Keratinocyte (primary cell): ENCODE results near the gene HPSE2. TPM values are rescaled to one million over a fixed set of nuclear protein-coding genes. Genes with fewer than 3 reads are reported as not detected.

ENCODE experiments used
- DNase-seq: peaks from one replicate; pipeline ENCODE4 v3.0.0-alpha.2; 2011; ENCODE audit warnings: low read depth, missing footprints, low spot score
- FAIRE-seq: peaks from 2 replicates; lab custom pipeline; 2011; peaks lifted over from hg19 to GRCh38; lab: Jason Lieb, UNC
- H2AFZ ChIP-seq: 2 replicates; pipeline ENCODE4 v1.6.0; 2012; ENCODE audit warnings: low read length, control low read depth, inconsistent platforms; ENCODE audit not compliant: control insufficient read depth
- H3K27ac ChIP-seq: 2 replicates; pipeline ENCODE4 v1.5.1; 2011; ENCODE audit warnings: low read length; ENCODE audit not compliant: control insufficient read depth, insufficient read depth
- H3K27me3 ChIP-seq: 3 replicates; pipeline ENCODE4 v1.6.0; 2011; ENCODE audit warnings: low read length; ENCODE audit not compliant: control insufficient read depth, insufficient read depth; ENCODE audit errors: extremely low read depth
- H3K36me3 ChIP-seq, 2 experiments: 2 replicates in 1 of 2; 3 replicates in 1 of 2; pipeline ENCODE4 v1.5.1; 2011; ENCODE audit warnings: low read length in 2 of 2, mild to moderate bottlenecking in 1 of 2; ENCODE audit not compliant: control insufficient read depth in 2 of 2, insufficient read depth in 2 of 2; ENCODE audit errors: extremely low read depth in 1 of 2
- H3K4me1 ChIP-seq: 3 replicates; pipeline ENCODE4 v1.5.1; 2011; ENCODE audit warnings: low read length; ENCODE audit not compliant: control insufficient read depth, insufficient read depth; ENCODE audit errors: extremely low read depth
- H3K4me2 ChIP-seq: 3 replicates; pipeline ENCODE4 v1.6.0; 2011; ENCODE audit warnings: low read depth, low read length; ENCODE audit not compliant: control insufficient read depth, insufficient read depth; ENCODE audit errors: extremely low read depth
- H3K4me3 ChIP-seq, 3 experiments: fragments of 200-600 bp in 1 of 3; sonication (generic) in 1 of 3; 2 replicates in 2 of 3; 3 replicates in 1 of 3; pipeline ENCODE4 v1.5.1; 2011 to 2016; ENCODE audit warnings: low read length in 3 of 3, mild to moderate bottlenecking in 3 of 3, control low read depth in 2 of 3, inconsistent platforms in 1 of 3, low read depth in 1 of 3, mixed read lengths in 1 of 3, mixed run types in 1 of 3, moderate library complexity in 1 of 3; ENCODE audit not compliant: control insufficient read depth in 2 of 3, insufficient read depth in 2 of 3; ENCODE audit errors: extremely low read depth in 1 of 3
- H3K79me2 ChIP-seq: 2 replicates; pipeline ENCODE4 v1.6.0; 2012; ENCODE audit warnings: low read length; ENCODE audit not compliant: control insufficient read depth, insufficient read depth
- H3K9ac ChIP-seq: 3 replicates; pipeline ENCODE4 v1.6.0; 2011; ENCODE audit warnings: low read length; ENCODE audit not compliant: control insufficient read depth, insufficient read depth; ENCODE audit errors: extremely low read depth
- H3K9me1 ChIP-seq: 3 replicates; pipeline ENCODE4 v1.6.0; 2011; ENCODE audit warnings: low read length; ENCODE audit not compliant: control insufficient read depth, insufficient read depth; ENCODE audit errors: extremely low read depth
- H3K9me3 ChIP-seq: 2 replicates; pipeline ENCODE4 v1.5.1; 2012; ENCODE audit warnings: low read depth, low read length; ENCODE audit not compliant: control insufficient read depth
- H4K20me1 ChIP-seq: 3 replicates; pipeline ENCODE4 v1.6.0; 2011; ENCODE audit warnings: low read length; ENCODE audit not compliant: control insufficient read depth, insufficient read depth; ENCODE audit errors: extremely low read depth
- EZH2 ChIP-seq: IDR thresholded peaks from one replicate; pipeline ENCODE4 v1.6.1; 2012; ENCODE audit warnings: inconsistent platforms, mild to moderate bottlenecking, low read length, moderate library complexity
- dilution Hi-C: fragments of 300-500 bp; cut with MboI; formaldehyde crosslinking; loops from one replicate; pipeline ENCODE4 v1.7.0; 2020; ENCODE audit warnings: low sequenced_read_pairs; ENCODE audit not compliant: extremely low pct_ligation_motif_present
- polyA plus RNA-seq, 5 experiments: library from polyadenylated mRNA; depleted of rRNA in 3 of 5; stranded (reverse) in 3 of 5; stranded (forward) in 1 of 5; unstranded in 1 of 5; fragments of >200 nt; gene quantifications; 1 replicate in 1 of 5; 2 replicates in 3 of 5; 3 replicates in 1 of 5; pipeline versions ENCODE4 v1.2.1 to v1.2.3, GENCODE V29; 2011 to 2012; ENCODE audit warnings: missing spikeins in 2 of 5, low read depth in 1 of 5, low replicate concordance in 1 of 5
- TF ChIP-seq, protein P1 (sequence below), 3 experiments: IDR thresholded peaks in 1 of 3; conservative IDR thresholded peaks in 1 of 3; optimal IDR thresholded peaks in 1 of 3; 2 replicates in 2 of 3; 3 replicates in 1 of 3; pipeline versions ENCODE3 to v1.5.1; 2011; ENCODE audit warnings: low read length in 3 of 3, mild to moderate bottlenecking in 3 of 3, moderate library complexity in 2 of 3, control low read depth in 1 of 3, inconsistent platforms in 1 of 3; ENCODE audit not compliant: insufficient read depth in 2 of 3; ENCODE audit errors: extremely low read depth in 1 of 3

Gene HPSE2
- polyA plus RNA-seq, 1 donor (not counting 4 experiments of a cell fraction or from before 2014, with no cell fraction given) = 0.01 TPM

DNA sequence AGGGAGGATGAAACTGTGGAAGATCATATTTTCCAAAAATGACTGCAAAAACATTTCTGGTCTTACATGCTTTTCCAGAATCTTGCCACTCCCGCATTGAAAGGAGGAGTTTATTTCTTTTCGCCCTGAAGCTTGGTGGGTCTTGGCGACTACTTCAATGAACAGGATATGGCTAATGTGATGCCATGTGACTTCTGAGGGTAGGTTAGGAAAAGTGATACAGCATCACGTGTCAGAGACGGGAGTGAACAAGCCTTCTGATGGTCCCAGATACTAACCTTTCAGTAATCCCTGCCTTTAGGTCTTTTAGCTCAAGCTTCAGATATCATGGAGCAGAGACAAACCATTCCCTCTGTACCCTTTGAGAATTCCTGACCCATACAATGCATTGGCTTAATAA, 596.7 kb downstream of the HPSE2 start:
- Histone ChIP-seq H4K20me1 (no peaks in the 10 kb centered on the region), H3K4me1 (peaks cover 5% of the 10 kb centered on the region), H3K4me2 (peak overlapping the region; percentile 36), H3K9ac (no peak overlapping the region), H3K9me3 (no peaks in the 10 kb centered on the region), H3K27me3 (no peaks in the 10 kb centered on the region), H3K9me1 (no peaks in the 10 kb centered on the region), H3K4me3 (no peak overlapping the region), H3K27ac (no peak overlapping the region), H3K79me2 (no peaks in the 10 kb centered on the region), H2AFZ (peak overlapping the region; percentile 1), H3K36me3 (no peaks in the 10 kb centered on the region)
- no peak for DNase-seq
- TF ChIP-seq EZH2 = no peak
- TF ChIP-seq, protein P1, sequence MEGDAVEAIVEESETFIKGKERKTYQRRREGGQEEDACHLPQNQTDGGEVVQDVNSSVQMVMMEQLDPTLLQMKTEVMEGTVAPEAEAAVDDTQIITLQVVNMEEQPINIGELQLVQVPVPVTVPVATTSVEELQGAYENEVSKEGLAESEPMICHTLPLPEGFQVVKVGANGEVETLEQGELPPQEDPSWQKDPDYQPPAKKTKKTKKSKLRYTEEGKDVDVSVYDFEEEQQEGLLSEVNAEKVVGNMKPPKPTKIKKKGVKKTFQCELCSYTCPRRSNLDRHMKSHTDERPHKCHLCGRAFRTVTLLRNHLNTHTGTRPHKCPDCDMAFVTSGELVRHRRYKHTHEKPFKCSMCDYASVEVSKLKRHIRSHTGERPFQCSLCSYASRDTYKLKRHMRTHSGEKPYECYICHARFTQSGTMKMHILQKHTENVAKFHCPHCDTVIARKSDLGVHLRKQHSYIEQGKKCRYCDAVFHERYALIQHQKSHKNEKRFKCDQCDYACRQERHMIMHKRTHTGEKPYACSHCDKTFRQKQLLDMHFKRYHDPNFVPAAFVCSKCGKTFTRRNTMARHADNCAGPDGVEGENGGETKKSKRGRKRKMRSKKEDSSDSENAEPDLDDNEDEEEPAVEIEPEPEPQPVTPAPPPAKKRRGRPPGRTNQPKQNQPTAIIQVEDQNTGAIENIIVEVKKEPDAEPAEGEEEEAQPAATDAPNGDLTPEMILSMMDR (optimal IDR thresholded peaks at IDR 0.05 in 1 of 3, IDR thresholded peaks at IDR 0.05 in 1 of 3, conservative IDR thresholded peaks at IDR 0.05 in 1 of 3; ENCODE audit: extremely low read depth in 1 of 3, insufficient read depth in 2 of 3, low read length in 3 of 3) = no peak
- peak; percentile 53 for FAIRE-seq
- dilution Hi-C loops = no loop called here

- Histone ChIP-seq H3K9me1 (no peaks in the 10 kb centered on the region), H3K27ac (no peak overlapping the region), H2AFZ (no peak overlapping the region), H4K20me1 (no peaks in the 10 kb centered on the region), H3K79me2 (no peaks in the 10 kb centered on the region), H3K4me1 (peaks cover 5% of the 10 kb centered on the region), H3K4me3 (no peak overlapping the region), H3K4me2 (no peak overlapping the region), H3K9me3 (no peaks in the 10 kb centered on the region), H3K9ac (no peak overlapping the region), H3K27me3 (no peaks in the 10 kb centered on the region), H3K36me3 (no peaks in the 10 kb centered on the region)
- FAIRE-seq (peak; percentile 9), DNase-seq (peak; percentile 32)
- dilution Hi-C loops = no loop called here
- TF ChIP-seq EZH2 = no peak
- TF ChIP-seq, protein P1 (optimal IDR thresholded peaks at IDR 0.05 in 1 of 3, IDR thresholded peaks at IDR 0.05 in 1 of 3, conservative IDR thresholded peaks at IDR 0.05 in 1 of 3; ENCODE audit: extremely low read depth in 1 of 3, insufficient read depth in 2 of 3, low read length in 3 of 3) = no peak
These were observed 598.7 kb downstream of the HPSE2 start for GRCh38 chr10:98636921-98637329.
